HG02852 (cell line): Measurements from ENCODE around the gene PAH.

ENCODE experiments used
- ATAC-seq: cut with Tn5 transposase; IDR thresholded peaks from one replicate; pipeline ENCODE4 v1.9.1; 2021; ENCODE audit warnings: mild to moderate bottlenecking, moderate library complexity; ENCODE audit not compliant: unreplicated experiment

PAH gene

GRCh38 chr12:102902093-102902492 is 15.0 kb downstream of the PAH start:
- ATAC-seq = no peak

GRCh38 chr12:102900389-102900788 is 16.7 kb downstream of the PAH start:
- no peak for ATAC-seq

GRCh38 chr12:102896067-102896466 is 21.0 kb downstream of the PAH start:
- no peak for ATAC-seq

- no peak for ATAC-seq
Observed at GRCh38 chr12:102891756-102892155, 25.3 kb downstream of the PAH start.

- no peak for ATAC-seq
Observed at GRCh38 chr12:102888511-102888910, 28.5 kb downstream of the PAH start.

GRCh38 chr12:102885043-102885932 is 31.8 kb downstream of the PAH start:
- no peak for ATAC-seq

- no peak for ATAC-seq
Observed at GRCh38 chr12:102883204-102883799, 33.7 kb downstream of the PAH start.

- no peak for ATAC-seq
Observed at GRCh38 chr12:102880783-102881182, 36.3 kb downstream of the PAH start.

GRCh38 chr12:102879144-102879763 is 37.8 kb downstream of the PAH start:
- ATAC-seq = no peak

- ATAC-seq = no peak
Observed at GRCh38 chr12:102876883-102877282, 40.2 kb downstream of the PAH start.

- ATAC-seq = no peak
Observed at GRCh38 chr12:102874819-102875218, 42.2 kb downstream of the PAH start.

- ATAC-seq = no peak
Observed at GRCh38 chr12:102873077-102873476, 44.0 kb downstream of the PAH start.

- no peak for ATAC-seq
Observed at GRCh38 chr12:102871014-102871413, 46.0 kb downstream of the PAH start.

- ATAC-seq = no peak
Observed at GRCh38 chr12:102869571-102869970, 47.5 kb downstream of the PAH start.

GRCh38 chr12:102865821-102866615 is 51.0 kb downstream of the PAH start:
- ATAC-seq = no peak

- ATAC-seq = no peak
Observed at GRCh38 chr12:102862486-102862885, 54.6 kb downstream of the PAH start.

- ATAC-seq = no peak
Observed at GRCh38 chr12:102851246-102851645, 65.8 kb downstream of the PAH start.

- no peak for ATAC-seq
Observed at GRCh38 chr12:102849722-102850447, 67.2 kb downstream of the PAH start.

GRCh38 chr12:102848832-102849231 is 68.2 kb downstream of the PAH start:
- ATAC-seq = no peak

- no peak for ATAC-seq
Observed at GRCh38 chr12:102847131-102847530, 69.9 kb downstream of the PAH start.
